DMS53 treated with DMSO at 0.1 percent for 48 hours (cell line): Measurements from ENCODE around the gene AANAT.
A peak's percentile ranks its signal among the peaks of the same experiment; 100 is the strongest.
"Not testable (repeated sequence)": the region's sequence is repeated elsewhere in the genome, so short reads cannot be mapped to it uniquely, and the experiment has no call there.

Source experiments
- DNase-seq: peaks from one replicate; lab custom pipeline; 2025; ENCODE audit not compliant: unreplicated experiment; lab: John Stamatoyannopoulos, UW

AANAT gene

DNA sequence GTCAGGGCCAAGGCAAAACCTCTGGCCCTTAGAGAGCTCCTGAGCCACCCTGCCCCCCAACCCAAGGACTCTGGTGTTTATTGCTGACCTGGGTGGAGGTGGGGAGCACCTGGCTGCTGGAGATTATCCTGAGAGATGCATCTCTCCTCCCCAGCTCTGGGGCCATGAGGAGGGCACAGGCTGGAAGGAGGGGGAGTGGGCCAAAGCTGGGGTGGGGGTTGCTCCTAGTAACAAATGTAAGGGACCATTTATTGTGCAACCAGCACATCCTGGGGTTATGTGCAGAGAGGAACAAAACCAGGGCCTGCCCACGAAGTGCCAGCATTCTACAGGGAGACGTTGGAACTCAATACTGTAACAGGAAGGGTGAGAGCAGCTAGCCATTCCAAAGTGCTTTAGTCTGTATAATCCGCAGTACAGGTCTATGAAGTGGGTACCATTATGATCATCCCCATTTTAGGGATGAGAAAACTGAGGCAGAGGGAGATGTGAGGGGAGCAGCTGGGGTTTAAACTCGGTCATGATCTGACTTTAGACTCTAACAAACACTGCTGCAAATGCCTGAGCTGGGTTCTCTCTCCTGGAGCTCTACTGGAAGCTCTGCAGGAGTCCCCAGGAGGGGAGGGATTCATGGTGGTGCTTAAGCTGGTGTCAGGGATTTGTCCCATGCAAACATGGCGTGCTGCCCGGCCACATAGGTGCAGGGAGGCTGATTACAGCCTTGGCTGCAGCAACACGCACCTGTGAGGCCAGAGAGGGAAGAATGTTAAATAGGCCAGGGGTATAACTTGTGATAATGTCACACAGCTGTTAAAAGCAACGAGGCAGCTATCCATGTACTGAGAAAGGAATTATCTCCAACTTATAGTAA lies 35.2 kb downstream of the AANAT start:
- DNase-seq = no peak

DNA sequence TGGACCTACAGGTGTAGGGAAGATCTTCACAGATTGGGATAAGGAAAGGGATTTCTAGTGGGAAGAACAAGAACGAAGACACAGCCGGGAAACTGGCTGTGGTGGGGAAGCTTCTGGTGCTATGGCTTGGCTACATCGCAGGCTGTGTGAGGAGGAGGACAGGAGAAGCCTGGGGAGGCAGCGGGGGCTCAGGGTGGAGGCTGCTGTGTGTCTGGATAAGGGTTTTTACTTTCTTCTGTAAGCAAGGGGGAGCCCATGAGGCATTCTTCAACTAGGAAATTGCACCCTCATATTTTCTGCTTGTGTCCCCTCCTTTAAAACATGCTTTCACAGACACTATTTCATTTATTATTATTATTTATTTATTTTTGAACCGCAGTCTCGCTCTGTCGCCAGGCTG lies 36.7 kb downstream of the AANAT start:
- no peak for DNase-seq

DNA sequence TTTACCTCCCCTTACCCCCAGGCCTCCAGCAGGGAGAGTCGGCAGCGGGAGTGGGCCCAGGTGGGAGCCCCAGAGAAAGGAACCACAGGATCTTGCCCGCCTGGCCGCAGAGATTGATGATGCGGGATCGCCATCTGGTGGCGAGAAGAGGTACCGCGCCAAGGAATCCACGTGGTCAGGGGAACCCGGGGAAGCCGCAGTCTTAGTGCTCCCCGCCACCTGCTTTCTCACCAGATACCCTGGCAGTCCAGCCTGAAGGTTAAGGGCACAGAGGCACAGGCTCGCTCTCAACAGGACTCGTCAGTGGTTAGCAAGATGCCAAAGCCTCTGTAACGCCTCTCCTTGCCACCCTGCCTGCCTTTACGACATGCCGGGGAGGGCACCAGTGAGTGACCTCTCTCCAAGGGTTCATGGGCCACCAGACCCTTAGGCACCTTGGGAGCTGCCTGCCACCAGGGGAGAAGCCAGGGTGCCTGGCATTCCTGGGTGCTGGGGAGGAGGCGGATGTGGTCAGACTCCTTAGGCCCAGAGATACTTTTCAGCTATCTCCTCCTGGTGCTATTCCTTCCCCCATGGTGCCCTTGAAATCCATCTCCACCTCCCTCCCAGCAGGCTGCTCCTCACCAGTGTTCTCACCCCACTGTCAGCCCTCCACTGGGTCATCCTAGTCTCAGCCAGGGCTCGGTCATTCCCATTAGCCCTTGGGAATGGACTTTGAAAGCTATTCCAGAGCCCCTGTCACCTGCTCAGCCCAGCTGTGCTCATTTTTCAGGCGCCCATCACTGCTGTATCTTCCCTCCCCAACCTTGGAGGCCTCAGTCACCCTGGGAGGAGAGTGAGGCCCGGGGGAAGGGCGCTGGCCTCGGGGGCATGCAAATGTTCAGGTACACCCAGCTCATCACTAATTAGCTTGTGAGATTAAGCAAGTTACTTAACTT lies 39.3 kb downstream of the AANAT start:
- DNase-seq = peak; percentile 67

DNA sequence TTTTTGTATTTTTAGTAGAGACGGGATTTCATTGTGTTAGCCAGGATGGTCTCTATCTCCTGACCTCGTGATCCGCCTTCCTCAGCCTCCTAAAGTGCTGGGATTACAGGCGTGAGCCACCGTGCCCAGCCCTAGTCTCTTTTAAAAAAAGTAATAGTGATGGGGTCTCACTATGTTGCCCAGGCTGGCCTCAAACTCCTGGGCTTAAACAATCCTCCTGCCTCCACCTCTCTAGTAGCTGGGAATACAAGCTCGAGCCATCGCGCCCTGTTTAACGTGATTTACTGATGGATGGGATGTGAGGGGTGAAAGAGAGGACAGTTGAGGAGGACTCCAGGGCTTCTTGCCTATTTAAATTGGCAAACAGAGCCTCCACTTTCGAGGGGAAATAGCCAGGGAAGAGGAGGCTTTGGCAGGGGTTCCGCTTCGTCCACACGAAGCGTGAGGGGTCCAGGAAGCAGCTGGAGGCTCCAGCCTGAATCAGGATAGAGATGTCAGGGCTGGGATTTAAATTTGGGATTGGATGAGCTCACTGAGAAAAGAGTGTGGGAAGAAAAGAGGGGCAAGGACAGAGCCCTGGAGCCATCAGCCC lies 41.2 kb downstream of the AANAT start:
- DNase-seq = not testable (repeated sequence)

DNA sequence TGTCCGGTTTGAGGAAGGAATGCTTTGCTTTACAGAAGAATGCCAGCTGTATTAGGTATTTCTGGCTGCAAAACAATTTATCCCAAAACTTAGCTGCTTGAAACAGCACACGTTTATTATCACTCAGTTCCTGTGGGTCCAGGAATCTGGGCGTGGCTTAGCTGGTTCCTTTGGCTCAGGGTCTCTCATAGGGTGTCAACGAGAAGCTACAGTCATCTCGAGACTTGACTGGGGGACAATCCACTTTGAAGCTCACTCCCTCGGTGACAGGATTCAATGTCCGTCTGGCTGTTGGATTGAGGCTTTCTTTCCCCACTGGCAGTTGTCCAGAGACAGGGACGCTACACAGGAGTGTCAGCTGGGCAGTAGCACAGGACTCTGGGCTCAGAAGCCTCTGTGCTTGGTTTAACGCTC lies 43.4 kb downstream of the AANAT start:
- no peak for DNase-seq

DNA sequence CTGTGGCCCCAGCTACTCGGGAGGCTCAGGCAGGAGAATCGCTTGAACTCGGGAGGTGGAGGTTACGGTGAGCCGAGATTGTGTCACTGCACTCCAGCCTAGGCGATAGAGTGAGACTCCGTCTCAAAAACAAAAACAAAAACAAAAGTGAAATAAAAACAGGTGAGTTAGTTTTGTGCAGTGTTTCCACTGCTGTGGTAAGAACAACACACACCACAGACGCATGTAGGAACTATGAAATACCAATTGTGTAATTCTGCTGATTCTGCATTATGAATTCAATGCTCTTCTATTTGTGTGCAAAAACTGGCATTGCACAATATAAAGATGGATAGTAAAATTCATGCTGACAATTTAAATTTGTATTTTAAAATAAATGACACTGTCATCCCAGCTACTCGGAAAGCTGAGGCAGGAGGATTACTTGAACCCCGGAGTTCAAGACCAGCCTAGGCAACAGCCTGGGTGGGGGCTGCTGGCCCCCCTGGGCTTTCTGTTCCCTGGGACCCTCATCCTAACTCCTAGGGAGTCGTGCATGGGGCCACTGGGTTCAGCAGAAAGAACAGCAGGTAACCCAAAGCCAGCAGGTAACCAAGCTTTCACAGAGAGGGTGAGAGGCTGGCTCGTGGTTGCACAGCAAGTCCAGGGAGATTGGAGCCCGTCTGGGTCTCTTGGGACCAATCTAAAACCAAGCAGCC lies 44.4 kb downstream of the AANAT start:
- no peak for DNase-seq

DNA sequence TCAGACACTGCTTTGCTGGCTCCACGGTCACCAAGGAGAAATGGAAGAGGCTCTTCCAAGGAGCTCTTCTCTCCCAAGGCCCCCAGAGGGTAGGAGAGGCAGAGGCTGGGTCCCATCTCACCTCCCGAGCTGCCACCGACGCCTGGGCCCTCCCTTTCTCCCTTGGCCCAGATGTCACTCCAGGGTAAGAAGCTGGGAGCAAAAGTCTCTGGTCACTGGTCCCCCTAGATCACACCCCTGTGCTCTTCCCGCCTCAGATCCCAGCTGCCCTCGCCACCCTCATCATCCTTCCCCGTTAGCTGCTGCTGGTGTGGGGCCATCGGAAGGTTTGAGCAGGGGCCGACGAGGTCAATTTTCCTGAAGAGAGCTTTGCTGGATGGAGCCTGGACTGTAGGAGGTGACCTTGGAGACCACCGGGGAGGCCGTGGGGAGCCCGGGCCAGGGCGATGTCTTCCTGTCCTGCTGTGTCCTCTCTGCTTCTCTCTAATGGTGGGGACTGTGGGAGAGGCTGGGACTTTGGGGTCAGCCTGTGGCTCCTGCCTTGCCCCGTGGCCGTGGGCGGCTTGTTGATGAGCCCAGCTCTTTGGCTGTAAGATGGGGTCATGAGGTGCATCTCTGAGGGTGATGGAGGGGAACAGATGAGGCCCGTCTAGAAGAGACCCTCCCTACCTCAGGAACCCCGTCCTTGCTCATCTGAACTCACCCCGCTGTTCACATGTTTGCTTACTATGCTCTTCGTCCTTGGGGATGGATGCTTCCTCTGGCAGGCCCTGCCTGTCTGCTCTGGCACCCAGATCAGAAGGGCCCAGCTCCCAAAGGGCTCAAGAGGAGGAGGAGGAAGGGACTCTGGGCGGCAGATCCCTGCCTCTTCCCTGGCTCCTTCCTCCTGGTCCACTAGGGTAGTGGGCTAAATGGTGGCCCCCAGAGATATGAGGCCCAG lies 45.2 kb downstream of the AANAT start:
- DNase-seq = no peak

DNA sequence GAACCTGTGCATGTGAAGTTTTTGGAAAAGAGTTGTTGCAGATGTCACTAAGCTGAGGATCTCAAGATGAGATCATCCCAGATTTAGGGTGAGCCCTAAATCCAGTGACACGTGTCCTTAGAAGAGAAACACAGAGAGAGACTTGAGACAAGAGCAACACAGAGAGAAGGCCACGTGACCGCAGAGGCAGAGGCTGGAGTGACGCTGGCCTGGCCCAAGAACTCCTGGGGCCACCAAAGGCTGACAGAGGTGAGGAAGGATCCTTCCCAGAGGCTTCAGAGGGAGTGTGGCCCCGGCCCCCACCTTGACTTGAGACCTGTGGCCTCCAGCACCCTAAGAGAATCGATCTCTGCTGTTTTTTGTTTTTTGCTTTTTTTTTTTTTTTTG lies 45.9 kb downstream of the AANAT start:
- DNase-seq = no peak

DNA sequence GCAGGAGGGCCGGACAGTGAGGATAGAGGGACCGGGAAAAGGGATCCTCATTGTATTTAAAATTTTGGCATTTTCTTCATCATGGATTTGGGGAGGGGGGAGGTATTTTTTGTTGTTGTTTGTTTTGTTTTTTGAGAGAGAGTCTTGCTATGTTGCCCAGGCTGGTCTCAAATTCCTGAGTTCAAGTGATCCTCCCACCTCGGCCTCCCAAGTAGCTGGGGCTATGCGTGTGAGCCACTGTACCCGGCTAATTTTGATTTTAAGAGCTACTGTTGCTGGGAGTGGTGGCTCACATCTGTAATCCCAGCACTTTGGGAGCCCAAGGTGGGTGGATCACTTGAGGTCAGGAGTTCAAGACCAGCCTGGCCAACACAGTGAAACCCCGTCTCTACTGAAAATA lies 47.0 kb downstream of the AANAT start:
- DNase-seq = not testable (repeated sequence)

DNA sequence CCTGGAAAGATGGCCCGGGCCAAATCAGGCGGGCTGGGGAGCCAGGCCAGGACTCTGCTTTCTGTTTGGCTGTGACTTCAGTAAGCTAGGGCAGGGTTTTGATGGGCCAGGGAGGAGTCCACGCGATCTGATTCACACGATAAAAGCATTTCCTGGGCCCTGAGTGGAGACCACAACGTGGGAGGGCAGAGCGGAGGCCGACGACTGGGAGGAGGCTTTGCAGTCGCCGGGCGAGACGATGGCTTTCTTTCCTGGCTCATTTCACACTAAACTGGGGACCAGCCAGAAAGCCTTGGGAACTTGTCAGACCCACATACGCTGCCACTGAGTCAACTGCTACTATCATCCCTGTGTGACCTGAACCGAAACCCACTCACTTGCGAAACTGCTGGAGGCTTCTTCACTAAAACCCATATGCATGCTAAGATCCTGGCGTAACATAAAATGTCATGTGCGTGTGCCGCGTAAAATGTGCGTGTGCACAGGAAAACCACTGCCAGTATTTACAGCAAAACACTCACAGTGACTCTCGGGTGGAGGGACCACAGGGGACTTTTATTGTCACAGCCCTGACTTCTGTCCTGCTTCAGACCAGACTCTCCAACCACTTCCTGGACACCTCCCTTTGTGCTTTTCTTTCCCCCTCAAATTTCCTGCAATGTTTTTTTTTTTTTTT lies 48.0 kb downstream of the AANAT start:
- DNase-seq = no peak

DNA sequence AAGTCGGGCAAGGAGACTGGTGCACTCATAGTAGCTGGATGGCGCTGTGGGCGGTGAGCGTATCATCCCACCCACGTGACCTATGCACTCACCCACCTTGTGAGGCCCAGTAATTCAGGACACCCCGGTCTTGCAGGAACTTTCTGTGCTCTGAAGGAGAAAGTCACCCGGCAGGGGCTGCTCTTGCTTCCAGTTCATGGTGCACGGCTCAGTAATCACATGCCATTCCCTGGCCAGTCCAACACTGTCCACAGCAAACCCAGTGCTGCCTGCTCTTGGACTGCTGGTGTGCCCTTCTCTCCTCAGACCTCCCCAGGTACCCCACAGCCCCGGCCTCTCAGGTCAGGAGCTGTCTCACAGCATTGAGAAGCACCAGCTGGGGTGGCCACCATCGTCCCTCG lies 50.2 kb downstream of the AANAT start:
- no peak for DNase-seq

DNA sequence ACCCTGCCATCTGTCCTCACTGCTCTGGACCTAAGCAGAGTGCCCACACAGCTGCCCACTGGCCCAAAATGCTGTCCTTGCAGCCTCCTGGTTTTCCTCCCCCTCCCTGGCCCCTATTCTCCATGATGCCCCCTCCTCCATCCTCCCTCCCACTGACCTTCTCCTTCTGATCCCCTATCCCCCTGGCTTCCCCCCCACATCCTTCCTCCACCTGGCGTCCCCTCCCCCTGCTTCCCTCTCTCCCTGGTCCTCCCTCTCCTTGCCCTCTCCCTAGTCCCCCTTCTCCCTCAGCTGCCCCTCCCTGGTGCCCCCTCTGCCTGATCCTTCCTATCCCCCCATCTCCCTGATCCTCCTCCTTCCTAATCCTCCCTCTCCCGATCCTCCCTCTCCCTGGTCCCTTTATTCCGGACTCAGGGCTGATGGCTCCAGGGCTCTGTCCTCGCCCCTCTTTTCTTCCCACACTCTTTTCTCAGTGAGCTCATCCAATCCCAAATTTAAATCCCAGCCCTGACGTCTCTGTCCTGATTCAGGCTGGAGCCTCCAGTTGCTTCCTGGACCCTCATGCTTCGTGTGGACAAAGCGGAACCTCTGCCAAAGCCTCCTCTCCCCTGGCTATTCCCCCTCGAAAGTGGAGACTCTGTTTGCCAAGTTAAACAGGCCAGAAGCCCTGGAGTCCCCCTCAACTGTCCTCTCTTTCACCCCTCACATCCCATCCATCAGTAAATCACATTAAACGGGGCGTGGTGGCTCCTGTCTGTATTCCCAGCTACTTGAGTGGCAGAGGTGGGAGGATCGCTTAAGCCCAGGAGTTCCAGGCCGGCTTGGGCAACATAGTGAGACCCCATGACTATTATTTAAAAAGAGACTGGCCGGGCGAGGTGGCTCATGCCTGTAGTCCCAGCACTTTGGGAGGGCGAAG lies 51.9 kb downstream of the AANAT start:
- no peak for DNase-seq
